Heart left ventricle (tissue), 13 donors: Measurements from ENCODE around the gene CACNA2D3.

Experiments
- CTCF ChIP-seq, 12 donors: fragments of 200-600 bp; sonication (generic) in 4 of 12; IDR thresholded peaks; one replicate each; pipeline versions ENCODE4 v1.5.0 to v1.8.0; 2018 to 2022; ENCODE audit warnings: antibody characterized with exemption in 12 of 12, mild to moderate bottlenecking in 5 of 12
- POLR2A ChIP-seq, 2 donors: fragments of 450-650 bp; IDR thresholded peaks; one replicate each; pipeline ENCODE4 v1.6.1; 2017; ENCODE audit warnings: antibody characterized with exemption in 2 of 2, mild to moderate bottlenecking in 2 of 2, moderate library complexity in 2 of 2
- donor health status: ischemic (EF 13 %, LVEDD 7.1; RV severe dilation, severe dysfunction).
- donor health status: DM: no; HTN: yes; CAD: no.
- donor health status: DM: no; HTN: no; CAD: no.
- donor health status: ischemic (EF 25% LVEDD 6.9; RV normal size, moderate dysfunction).
- donor health status: ischemic (EF 25% LVEDD 5.7; RV mildly dilated, moderate dysfunction).
- donor health status: ischemic (EF 35%, LVEDD 5.7; RV mildly dilated, moderate dysfunction).
- donor health status: nonischemic (EF 11% LVEDD 7.7; RV severe dilation, severe dysfunction).
- donor health status: DM: yes; HTN: yes; CAD: no.
- donor health status: PGD.
- donor health status: ischemic (EF 29% LVEDD 5.4; RV normal size, mild dysfunction).
- donor health status: nonischemic (EF 23%, LVEDD 6.1; RV moderate dilation, normal function).

- TF ChIP-seq POLR2A (IDR thresholded peaks at IDR 0.05), result no peak
- no peak for TF ChIP-seq CTCF (IDR thresholded peaks at IDR 0.05)
Measured at GRCh38 chr3:54530944-54531343, 408.6 kb downstream of the CACNA2D3 start.
